ENCODE data around the gene CHRNA4. TPM values are rescaled to one million over a fixed set of nuclear protein-coding genes. Genes with fewer than 3 reads are reported as not detected.

Gene CHRNA4
- total and polyA plus RNA-seq, 9 donors: 0.44 to 2.3 (median 0.76) TPM

DNA sequence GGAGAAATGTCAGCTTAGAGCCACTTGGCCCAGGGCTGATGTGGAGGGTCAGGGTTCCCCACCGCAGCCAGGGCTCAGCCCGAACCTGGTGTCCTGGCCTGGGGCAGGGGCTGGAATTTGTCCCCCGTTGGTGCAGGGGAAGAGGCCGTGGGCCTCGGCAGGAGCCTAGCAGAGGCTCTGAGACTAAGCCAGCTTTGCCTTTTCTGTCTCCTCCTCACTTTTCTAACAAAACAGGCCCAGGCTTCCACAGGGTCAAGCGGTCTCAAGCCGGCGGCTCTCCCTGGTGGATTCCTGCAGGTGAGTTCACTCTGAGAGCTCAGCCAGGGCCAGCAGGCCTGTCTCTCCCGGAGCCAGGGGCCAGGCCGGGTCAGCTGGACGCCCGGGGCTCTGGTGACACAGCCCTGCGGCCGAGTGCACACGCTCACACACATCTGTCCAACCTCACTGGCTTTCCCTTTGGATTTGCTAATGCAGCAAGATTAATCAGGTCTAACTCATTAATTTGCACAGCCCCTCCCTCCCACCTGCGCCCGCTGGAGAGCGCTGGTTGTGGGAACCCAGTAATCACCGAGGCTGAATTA lies 2.9 kb upstream of the CHRNA4 start:
- peaks cover 54% of the 10 kb centered on the region for H3K27me3 ChIP-seq (ENCODE audit: control insufficient read depth, insufficient read depth, low read length)
- no peak for DNase-seq
- WGBS (ENCODE audit: insufficient coverage): 58% methylated on average over 17 of the region's 19 CpGs
- H3K9me3 ChIP-seq (replicated peaks; ENCODE audit: control insufficient read depth, low read depth, low read length): no peaks in the 10 kb centered on the region
- no peak overlapping the region for H3K4me3 ChIP-seq (ENCODE audit: low read length)
- no peak overlapping the region for H3K27ac ChIP-seq (ENCODE audit: low read length)
- no peaks in the 10 kb centered on the region for H3K36me3 ChIP-seq (ENCODE audit: control insufficient read depth, insufficient read depth, low read length)
- peaks cover 19% of the 10 kb centered on the region for H3K4me1 ChIP-seq (ENCODE audit: control insufficient read depth, insufficient read depth, low read length)

DNA sequence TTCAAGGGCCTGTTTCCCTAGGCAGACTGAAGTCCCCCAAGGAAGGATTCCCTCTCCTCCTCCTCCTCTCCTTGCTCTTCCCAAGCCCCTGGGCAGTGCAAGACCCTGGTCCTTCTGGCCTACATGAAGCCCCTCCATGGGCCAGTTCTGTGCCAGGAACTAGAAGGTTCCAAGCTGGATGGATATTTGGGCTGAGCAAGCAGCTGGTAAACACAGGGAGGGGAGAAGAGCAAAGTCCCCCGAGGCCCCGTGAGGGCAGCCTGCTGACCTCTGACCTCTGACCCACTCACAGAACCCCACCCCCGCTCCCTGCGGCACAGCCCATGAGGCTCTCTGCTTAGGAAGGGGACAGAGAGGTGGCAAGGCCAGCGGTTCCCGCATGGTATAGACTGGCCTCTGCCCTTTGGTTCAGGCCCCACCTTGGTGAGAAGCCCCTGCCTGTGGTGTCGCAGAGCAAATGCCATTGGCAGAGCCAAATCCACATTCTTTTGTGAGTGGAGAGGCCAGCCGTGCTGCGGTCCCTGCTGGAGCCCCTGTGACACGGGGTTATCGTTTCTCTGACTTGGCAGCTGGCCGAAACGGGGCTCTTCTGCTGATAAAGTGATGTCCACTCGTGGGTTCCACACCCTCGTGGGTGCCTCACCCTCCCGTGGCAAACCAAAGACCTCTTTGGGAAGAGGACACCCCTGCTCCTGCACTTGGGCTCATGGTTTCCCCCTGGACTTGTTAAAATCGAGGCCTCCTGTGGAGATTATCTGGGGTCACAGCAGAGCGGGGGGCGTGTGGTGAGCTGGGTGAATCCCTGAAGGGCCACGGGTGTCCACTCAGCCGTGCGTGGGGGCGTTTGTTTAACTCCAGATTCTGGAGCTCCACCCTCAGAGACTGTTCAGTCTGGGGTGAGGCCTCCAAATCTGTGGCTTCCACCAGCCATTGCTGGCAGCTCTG lies 2.1 kb upstream of the CHRNA4 start:
- no peaks in the 10 kb centered on the region for H3K9me3 ChIP-seq (replicated peaks; ENCODE audit: control insufficient read depth, low read depth, low read length)
- 63% methylated on average over 17 of the region's 23 CpGs for WGBS (ENCODE audit: insufficient coverage)

DNA sequence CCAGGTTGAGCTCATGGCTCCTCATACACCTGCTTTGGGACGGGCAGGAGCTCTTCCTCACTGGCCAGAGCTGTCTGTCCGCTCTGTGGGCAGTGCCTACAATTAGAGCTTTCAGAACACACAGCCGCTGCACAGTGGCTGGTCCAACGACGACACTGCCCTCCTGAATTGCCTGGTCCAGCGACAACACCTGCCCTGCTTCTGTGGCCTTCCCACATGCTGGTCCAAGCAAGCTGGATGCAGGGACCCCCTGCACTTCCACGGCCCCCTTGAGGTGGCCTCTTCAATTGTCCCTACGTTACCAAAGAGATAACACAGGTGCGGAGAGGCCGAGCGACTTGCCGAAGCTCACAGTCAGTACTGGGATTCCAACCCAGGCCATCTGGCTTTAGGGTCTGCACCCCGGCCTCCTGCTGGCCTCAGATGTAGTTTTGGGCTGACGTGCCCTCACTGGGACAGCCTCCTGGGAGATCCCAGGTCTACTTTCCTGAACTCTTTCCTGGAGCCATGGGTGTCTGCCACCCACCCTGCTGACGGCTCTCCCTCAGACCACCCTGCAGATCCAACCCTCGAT lies 1.4 kb upstream of the CHRNA4 start:
- Histone ChIP-seq H3K36me3 (ENCODE audit: control insufficient read depth, insufficient read depth, low read length) (no peaks in the 10 kb centered on the region), H3K4me1 (ENCODE audit: control insufficient read depth, insufficient read depth, low read length) (peaks cover 20% of the 10 kb centered on the region), H3K4me3 (ENCODE audit: low read length) (no peak overlapping the region), H3K27me3 (ENCODE audit: control insufficient read depth, insufficient read depth, low read length) (peaks cover 48% of the 10 kb centered on the region), H3K27ac (ENCODE audit: low read length) (no peak overlapping the region), H3K9me3 (replicated peaks; ENCODE audit: control insufficient read depth, low read depth, low read length) (no peaks in the 10 kb centered on the region)
- DNase-seq: no peak
- 56% methylated on average over 15 of the region's 16 CpGs for WGBS (ENCODE audit: insufficient coverage)

More for the DNA sequence above, 2.1 kb upstream of the CHRNA4 start:
- DNase-seq: no peak
- Histone ChIP-seq H3K4me1 (ENCODE audit: control insufficient read depth, insufficient read depth, low read length) (peaks cover 16% of the 10 kb centered on the region), H3K27me3 (ENCODE audit: control insufficient read depth, insufficient read depth, low read length) (peaks cover 54% of the 10 kb centered on the region), H3K27ac (ENCODE audit: low read length) (no peak overlapping the region), H3K36me3 (ENCODE audit: control insufficient read depth, insufficient read depth, low read length) (no peaks in the 10 kb centered on the region), H3K4me3 (ENCODE audit: low read length) (no peak overlapping the region)

DNA sequence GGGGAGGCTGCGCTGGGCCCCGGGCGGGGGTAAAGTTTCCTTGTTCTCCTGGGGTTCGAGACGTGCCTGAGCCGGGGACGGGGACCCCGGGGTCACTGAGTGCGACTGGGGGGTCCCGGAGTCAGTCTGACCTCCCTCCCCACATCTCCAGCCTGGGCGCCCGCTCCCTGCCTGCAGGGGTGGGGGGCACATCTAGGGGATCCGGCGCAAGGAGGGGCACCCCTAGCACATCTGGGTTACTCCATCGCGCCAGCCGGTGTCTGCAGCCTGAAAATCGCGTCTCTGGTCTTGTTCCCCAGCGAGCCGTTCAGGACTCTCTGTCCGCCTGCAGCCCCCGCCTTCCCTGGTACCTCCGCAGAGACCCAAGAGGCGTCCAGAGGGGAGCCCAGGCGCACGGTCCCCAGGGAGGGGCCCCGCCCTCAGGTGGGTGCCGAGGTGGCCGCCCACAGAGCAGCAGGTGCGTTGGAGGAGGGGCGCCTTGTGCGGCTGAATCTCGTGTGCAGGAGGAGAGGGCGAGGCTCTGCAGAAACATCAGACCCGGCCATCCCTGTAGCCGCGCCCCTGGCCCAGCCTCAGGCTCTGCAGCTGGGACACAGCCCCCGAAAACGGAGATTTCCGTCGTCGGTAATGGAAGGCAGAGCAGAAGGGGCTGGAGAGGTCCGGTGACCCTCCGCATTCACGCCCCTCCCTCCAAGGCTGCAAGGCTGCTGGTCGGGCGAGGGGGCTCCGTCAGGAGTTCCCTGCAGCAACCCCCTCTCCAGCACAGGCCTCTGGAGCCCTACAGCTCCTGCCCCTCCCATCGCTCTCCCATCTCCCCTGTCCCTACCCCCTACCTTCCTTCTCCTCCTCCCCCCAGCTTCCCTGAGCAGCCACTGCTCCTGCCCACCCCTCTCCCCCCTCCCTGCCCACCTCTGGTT lies 628 bp upstream of the CHRNA4 start:
- no peak for DNase-seq
- Histone ChIP-seq H3K4me3 (ENCODE audit: low read length) (no peak overlapping the region), H3K27ac (ENCODE audit: low read length) (no peak overlapping the region), H3K27me3 (ENCODE audit: control insufficient read depth, insufficient read depth, low read length) (peaks cover 44% of the 10 kb centered on the region), H3K4me1 (ENCODE audit: control insufficient read depth, insufficient read depth, low read length) (peaks cover 17% of the 10 kb centered on the region), H3K36me3 (ENCODE audit: control insufficient read depth, insufficient read depth, low read length) (no peaks in the 10 kb centered on the region), H3K9me3 (replicated peaks; ENCODE audit: control insufficient read depth, low read depth, low read length) (no peaks in the 10 kb centered on the region)
- 5% methylated on average over 48 of the region's 50 CpGs for WGBS (ENCODE audit: insufficient coverage)

DNA sequence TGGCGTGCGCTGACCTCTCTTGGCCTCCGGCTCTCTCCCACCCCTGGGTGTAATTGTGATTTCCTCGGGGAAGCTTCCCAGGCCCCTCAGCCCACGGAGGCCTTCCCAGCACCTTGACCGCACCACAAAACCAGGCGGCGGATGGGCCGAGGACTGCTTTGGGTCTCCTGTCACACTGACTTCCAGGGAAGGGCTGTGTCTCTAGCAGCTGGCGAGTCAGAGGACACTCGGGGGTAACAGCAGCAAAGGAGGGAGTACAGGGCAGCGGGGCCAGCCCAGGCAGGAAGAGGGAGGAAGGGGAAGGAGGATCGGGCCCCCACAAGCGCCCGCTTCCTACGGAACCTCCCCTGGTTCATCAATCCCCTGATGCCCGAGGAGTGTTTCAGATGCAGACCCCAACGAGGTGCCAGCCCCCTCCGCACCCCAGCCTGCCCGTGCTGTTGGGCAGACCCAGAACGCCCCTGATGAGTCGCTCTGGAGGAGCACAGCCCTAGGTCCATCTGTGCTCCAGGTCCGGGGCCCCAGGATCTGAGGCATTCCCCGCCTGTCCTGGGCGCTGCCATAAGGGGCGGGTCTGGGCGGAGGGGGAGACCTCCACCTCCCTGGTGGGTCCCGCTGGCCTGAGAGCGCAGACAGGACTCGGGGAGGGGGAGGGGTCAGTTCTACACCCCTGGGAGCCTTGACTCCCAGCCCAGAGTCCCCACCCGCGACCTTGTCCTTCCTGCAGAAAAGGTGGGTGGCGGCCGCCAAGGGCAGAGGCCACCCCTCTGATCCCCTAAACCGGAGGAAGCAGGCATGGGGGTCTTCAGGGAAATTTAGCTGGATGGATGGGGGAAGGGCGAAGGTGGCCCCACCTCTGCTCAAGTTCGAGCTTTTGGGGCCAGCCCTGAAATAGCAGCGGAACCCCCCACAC lies 956 bp downstream of the CHRNA4 start:
- H3K27me3 ChIP-seq (ENCODE audit: control insufficient read depth, insufficient read depth, low read length): peaks cover 44% of the 10 kb centered on the region
- no peak overlapping the region for H3K4me3 ChIP-seq (ENCODE audit: low read length)
- peaks cover 17% of the 10 kb centered on the region for H3K4me1 ChIP-seq (ENCODE audit: control insufficient read depth, insufficient read depth, low read length)

DNA sequence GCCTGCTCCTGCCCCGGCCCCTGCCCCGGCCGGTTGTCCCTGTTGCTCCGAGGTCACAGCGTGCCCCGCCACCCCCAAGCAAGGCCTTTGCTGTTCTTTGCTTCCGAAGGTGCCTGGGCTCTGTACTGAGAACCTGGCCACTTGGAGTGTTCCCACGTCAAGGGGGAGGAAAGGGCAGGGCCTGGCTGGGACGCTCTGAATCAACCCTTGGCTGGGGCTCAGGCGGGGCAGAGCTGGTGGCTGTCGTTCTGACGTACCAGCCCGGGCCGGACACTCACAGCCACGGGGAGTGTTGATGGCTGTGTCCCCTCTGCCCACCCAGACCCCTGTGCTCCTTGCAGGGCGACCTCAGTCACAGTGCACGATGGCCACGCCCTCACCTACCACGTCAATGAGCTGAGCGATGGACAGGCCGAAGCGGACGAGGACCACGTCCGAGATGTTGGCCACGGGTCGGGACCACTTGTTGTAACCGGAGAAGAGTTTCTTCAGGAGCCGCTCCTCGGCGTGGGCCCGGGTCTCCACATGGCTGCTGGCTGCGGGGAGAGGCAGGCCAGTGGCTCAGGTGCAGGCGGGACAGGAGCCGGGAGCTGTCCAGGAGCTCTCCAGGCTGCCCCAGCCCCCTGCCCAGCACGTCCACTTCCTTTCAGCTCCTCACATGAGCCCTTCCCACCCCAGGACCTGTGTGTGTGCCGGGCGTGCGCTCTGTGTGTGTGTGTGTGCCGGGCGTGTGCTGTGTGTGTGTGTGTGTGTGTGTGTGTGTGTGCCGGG lies 1.8 kb downstream of the CHRNA4 start:
- H3K36me3 ChIP-seq (ENCODE audit: control insufficient read depth, insufficient read depth, low read length): no peaks in the 10 kb centered on the region
- H3K27ac ChIP-seq (ENCODE audit: low read length): no peak overlapping the region
- H3K27me3 ChIP-seq (ENCODE audit: control insufficient read depth, insufficient read depth, low read length): peaks cover 49% of the 10 kb centered on the region
- no peak overlapping the region for H3K4me3 ChIP-seq (ENCODE audit: low read length)
- WGBS (ENCODE audit: insufficient coverage): 73% methylated on average over 34 of the region's 42 CpGs
- DNase-seq: no peak
- H3K9me3 ChIP-seq (replicated peaks; ENCODE audit: control insufficient read depth, low read depth, low read length): no peaks in the 10 kb centered on the region
- peaks cover 17% of the 10 kb centered on the region for H3K4me1 ChIP-seq (ENCODE audit: control insufficient read depth, insufficient read depth, low read length)

More for the DNA sequence above, 956 bp downstream of the CHRNA4 start:
- no peaks in the 10 kb centered on the region for H3K9me3 ChIP-seq (replicated peaks; ENCODE audit: control insufficient read depth, low read depth, low read length)
- no peaks in the 10 kb centered on the region for H3K36me3 ChIP-seq (ENCODE audit: control insufficient read depth, insufficient read depth, low read length)
- no peak overlapping the region for H3K27ac ChIP-seq (ENCODE audit: low read length)
- no peak for DNase-seq
- 20% methylated on average over 16 of the region's 38 CpGs for WGBS (ENCODE audit: insufficient coverage)

DNA sequence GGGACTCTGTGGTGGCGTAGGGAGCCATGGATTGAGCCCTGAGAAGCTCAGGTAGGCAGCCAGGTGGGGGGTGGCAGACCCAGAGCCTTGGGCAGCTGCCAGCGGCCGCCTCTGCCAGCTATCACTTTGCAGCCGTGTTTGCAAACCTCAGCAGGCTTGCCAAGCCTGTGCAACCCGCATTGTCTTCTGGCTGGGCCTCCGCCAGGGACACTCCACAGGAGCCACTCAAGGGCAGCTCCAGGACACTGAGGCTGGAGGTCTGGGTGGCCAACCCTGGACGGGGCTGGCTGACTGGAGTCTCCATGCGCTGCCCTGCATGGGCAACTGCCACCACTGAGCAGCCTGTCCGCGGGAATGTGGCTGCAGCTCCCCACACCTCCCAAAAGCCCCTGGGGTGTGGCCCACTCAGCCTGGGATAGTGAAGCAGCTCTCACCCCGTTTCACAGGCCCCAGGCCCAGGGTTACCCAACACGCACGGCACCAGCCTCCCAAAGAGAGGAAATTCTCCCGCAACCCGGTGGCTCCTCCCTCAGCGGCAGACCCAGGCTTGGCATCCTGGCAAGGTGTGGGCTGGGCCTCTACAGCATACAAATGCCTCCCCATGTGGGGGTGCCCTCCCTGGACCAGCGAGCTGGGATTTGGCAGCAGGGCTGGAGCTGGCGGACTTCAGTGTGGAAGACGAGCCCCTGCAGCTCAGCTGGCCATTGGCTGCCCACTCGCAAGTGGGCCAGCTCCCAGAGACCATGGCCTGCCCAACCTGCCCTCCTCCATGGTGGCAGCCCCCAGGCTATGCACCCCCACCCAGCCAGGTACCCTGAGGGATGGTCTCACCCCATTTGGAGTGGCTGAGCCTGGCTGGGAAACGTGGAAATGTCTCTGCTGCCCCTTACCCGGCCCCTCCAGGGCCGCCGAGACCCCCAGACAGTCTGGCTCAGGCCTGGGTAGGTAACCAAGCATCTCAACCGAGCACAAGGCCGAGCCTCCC lies 2.9 kb downstream of the CHRNA4 start:
- no peaks in the 10 kb centered on the region for H3K36me3 ChIP-seq (ENCODE audit: control insufficient read depth, insufficient read depth, low read length)
- no peak for DNase-seq
- 76% methylated on average over 19 of the region's 26 CpGs for WGBS (ENCODE audit: insufficient coverage)
- H3K27me3 ChIP-seq (ENCODE audit: control insufficient read depth, insufficient read depth, low read length): peaks cover 43% of the 10 kb centered on the region
- H3K9me3 ChIP-seq (replicated peaks; ENCODE audit: control insufficient read depth, low read depth, low read length): no peaks in the 10 kb centered on the region
- peaks cover 18% of the 10 kb centered on the region for H3K4me1 ChIP-seq (ENCODE audit: control insufficient read depth, insufficient read depth, low read length)
- no peak overlapping the region for H3K4me3 ChIP-seq (ENCODE audit: low read length)
- no peak overlapping the region for H3K27ac ChIP-seq (ENCODE audit: low read length)

Data from muscle of leg (tissue), 11 donors.